GM12801 (cell line): ENCODE results near the gene PAX9.

ENCODE experiments used
- CTCF ChIP-seq: IDR thresholded peaks from one replicate; pipeline ENCODE4 v1.5.1; 2011; ENCODE audit warnings: control low read depth; ENCODE audit not compliant: insufficient read length; ENCODE audit errors: extremely low read depth

PAX9 gene

GRCh38 chr14:36627981-36628380 lies 33.7 kb upstream of the PAX9 start:
- TF ChIP-seq CTCF: no peak

- TF ChIP-seq CTCF: no peak
Observed at GRCh38 chr14:36633580-36633979, 28.1 kb upstream of the PAX9 start.

- no peak for TF ChIP-seq CTCF
Observed at GRCh38 chr14:36646664-36647416, 14.8 kb upstream of the PAX9 start.

GRCh38 chr14:36647417-36647823 lies 14.2 kb upstream of the PAX9 start:
- TF ChIP-seq CTCF: no peak

GRCh38 chr14:36647824-36648753 lies 13.6 kb upstream of the PAX9 start:
- no peak for TF ChIP-seq CTCF

GRCh38 chr14:36649872-36650650 lies 11.6 kb upstream of the PAX9 start:
- no peak for TF ChIP-seq CTCF
